Hypothalamus (tissue), 51 donors: ENCODE measurements around the gene INPP4B.
"Not testable (repeated sequence)": the region's sequence is repeated elsewhere in the genome, so short reads cannot be mapped to it uniquely, and the experiment has no call there.

Source experiments
- DNase-seq, 51 donors: peaks; one replicate each; lab custom pipeline; 2025; lab: John Stamatoyannopoulos, UW

Gene INPP4B

GRCh38 chr4:142554412-142554811 lies 291.7 kb downstream of the INPP4B start:
- no peak for DNase-seq

DNA sequence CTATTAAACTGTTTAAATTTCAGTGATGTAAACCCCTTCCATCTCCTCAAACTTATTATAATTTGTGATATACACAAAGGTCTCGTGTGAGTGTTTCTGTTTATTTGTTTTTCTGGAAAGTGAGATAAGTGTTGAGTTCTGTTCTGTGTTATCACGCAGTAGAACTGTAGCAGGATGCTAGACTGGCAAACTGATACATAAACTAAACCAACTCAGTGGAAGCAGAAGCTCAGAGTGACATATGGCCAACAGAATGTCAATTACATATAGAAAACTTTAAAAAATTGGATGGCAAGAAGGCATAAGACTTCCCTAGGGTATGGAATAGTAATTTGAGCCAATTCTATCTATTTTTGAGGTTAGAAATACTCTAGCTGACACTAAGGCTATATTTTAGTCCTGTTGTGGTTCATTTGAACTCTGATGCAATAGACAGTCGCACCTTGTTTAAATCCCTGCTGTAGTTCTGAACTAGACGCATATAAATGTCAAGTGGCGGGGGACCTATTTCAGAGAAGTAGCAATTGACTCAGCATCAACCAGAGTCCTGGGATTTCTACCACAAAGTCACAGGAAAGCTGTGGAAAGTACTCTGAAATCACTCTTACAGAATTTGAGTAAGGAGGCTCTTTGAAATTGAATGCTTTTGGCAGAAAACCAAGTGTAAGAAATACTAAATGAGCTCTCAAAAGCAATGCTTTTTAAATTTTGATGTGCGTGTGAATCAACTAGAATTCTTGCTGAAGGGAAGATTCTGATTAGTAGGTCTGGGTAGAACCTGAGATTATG lies 294.4 kb downstream of the INPP4B start:
- no peak for DNase-seq

- DNase-seq: no peak
These were observed 295.1 kb downstream of the INPP4B start for GRCh38 chr4:142550965-142551364.

- DNase-seq: no peak
These were observed 296.2 kb downstream of the INPP4B start for GRCh38 chr4:142549726-142550463.

DNA sequence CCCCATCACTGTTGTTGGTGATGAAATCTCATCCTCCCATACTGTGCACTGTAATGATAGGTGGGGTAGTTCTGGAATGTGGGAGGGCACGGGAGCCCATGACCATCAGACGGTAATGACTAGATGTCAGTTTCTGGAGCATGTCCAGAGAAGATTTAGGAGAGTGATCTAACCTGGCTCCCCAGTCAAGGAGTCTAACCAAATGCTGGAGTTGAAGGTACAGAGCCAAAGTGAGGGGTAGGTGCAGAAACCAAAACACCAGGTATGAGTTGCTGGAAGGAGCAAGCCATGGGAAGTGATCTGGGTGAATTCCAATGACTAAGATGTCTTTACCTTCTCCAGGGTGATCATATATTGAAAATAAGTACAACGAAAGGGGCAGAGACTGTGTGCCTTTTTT lies 296.9 kb downstream of the INPP4B start:
- DNase-seq: no peak

- DNase-seq: no peak
These were observed 297.6 kb downstream of the INPP4B start for GRCh38 chr4:142548491-142548890.

DNA sequence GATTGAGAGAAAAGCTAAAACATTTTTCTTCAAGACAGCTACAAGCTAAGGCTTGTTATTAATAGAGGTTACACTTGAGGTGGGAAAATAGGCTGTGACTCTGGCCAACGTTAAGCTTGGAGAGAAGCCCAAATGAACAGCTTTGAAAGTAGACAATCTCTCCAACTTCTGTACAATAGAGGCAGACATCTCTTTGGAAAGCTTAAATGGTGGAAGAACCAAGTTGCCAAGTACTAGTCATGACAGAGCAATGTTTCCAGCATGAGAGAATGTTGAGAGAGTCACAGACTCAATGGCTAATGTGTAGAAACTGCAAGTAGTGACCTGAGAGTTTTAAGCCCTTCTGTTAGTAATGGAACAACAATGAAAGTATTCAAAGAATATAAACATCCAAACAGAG lies 298.1 kb downstream of the INPP4B start:
- DNase-seq: peak in 1 of 51 donors; percentile 9

DNA sequence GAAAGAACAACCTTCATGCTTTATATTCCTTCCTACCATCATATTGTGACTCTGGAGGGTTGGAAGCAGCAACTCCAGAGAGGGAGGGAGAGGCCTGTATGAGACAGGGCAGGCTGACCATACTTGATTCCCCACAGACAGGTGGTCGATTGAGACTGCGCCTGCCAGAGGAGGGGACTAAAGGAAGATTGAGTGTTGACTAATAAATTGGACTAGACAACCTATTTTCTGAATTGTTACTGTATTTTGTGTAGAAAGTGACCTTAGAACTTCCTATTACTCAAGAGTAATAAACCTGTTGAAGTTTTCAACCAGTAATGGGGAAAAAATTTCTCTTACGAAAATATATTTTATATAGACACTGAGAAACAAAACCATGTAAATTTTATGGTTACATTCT lies 301.5 kb downstream of the INPP4B start:
- no peak for DNase-seq

GRCh38 chr4:142544039-142544438 lies 302.1 kb downstream of the INPP4B start:
- DNase-seq: no peak

DNA sequence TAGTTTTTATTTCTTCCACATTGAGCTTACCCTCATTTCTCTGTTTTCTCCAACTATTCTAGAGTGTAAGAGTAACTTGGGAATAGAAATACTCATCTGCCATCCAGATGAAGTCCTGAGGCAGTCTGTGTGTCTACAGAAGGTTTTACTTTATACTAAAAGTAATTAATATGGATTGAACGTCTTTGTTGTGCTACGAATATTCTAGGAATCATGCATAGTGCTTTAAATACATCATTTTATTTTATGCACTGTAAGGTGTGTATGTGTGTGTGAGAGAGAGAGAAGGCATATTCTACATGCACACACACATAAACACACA lies 305.7 kb downstream of the INPP4B start:
- DNase-seq: no peak

DNA sequence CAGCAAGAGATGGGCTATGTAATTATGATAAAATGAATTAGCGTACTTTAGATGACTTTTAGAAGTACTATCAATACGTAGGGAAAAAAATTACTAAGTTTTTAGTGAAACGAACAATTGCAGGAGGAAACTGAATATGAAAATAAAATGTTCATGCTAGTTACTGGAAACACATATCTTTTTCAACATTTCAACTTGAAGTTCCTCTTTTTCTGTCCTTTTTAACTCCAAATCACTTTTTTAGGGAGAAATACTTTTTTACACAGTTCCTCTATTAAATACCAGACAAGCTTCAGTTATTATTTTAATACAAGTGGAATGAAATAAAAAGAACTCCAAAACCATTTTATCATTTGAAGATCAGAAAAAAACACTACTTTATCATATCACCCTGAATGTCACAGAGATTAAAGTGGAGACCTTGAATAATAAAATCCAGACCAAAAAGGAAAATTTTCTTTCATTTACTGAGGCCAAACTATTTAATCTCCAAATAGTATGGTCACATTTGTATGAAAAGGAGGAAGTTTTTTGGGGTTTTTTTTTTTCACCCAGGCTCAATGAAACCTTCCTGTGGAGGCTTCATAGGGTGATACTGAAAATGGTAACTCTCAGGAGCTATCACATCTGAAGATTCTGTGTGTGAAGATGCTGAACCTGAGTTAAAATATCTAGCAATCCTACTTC lies 306.2 kb downstream of the INPP4B start:
- no peak for DNase-seq

- no peak for DNase-seq
These were observed 311.1 kb downstream of the INPP4B start for GRCh38 chr4:142535009-142535408.

DNA sequence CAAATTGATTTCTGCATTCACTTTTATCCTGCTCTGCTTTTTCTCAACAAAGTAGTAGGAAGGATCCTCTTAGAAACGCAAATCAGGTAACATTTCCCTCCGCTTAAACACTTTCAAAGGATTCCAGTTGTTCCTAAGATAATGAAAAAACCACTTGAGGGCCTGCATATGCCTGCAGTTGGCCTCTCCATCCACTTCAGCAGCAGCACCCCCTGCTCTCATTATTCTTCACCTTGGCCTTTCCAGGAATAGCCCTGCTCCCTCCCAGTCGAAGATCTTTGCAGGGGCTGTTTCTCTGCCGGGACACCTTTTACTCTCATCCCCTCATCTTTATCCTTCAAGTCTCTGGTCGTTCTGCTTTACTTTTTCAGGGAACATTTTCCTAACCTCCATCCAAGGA lies 314.0 kb downstream of the INPP4B start:
- no peak for DNase-seq

GRCh38 chr4:142530728-142531127 lies 315.4 kb downstream of the INPP4B start:
- no peak for DNase-seq

DNA sequence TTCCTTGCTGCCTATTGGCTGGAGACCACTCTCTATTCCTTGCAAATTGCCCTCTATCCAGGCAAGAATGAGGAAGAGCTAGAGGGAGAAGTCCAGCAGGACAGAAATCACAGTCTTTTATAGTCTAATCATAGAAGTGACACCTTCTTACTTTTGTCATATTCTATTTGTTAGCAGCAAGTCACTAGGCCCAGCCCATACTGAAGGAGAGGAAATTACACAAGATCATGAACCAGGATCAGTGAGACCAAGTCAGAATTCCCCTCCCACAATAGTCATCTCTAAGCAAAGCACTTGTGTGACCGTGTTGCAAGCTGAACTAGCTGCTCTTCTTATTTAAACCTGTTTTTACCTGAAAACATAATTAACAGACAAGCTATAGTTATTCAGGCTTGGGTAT lies 317.7 kb downstream of the INPP4B start:
- DNase-seq: no peak

DNA sequence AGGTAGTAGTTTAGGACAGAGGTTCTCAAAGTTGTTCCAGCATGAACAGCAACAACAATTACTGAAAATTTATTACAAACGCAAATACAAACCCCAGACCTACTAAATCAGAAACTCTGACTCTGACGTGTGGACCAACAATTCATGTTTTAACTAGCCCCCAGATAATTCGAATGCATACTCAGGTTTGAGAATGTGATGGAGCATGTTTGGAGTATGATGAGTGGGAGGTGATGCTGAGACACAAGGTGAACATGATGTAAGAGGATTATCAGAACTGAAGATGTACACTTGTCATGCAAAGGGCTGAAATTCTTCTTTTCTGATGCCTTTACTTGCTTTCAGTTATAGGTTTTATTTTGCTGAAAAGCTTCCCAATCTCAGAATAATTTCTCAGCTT lies 323.0 kb downstream of the INPP4B start:
- DNase-seq: no peak

DNA sequence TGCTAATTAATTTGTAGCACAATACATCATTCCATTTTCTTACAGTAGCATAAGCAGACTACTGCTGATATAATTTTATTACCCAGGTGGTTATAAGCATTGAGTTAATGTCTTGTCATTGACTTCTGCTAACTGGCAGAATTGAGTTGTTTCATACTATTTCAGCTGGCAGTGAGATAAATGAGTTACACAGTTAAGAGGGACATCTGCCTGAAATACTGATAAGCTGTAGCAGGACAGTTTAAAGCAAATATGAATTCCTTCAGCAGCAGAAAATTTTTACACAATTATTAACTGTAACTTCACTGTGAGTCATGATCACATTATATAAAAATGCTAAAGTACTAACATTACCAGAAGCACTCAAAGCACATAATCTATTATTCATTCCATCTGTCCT lies 326.8 kb downstream of the INPP4B start:
- DNase-seq: no peak

- no peak for DNase-seq
These were observed 329.2 kb downstream of the INPP4B start for GRCh38 chr4:142516686-142517526.

GRCh38 chr4:142512161-142512560 lies 333.9 kb downstream of the INPP4B start:
- DNase-seq: no peak

DNA sequence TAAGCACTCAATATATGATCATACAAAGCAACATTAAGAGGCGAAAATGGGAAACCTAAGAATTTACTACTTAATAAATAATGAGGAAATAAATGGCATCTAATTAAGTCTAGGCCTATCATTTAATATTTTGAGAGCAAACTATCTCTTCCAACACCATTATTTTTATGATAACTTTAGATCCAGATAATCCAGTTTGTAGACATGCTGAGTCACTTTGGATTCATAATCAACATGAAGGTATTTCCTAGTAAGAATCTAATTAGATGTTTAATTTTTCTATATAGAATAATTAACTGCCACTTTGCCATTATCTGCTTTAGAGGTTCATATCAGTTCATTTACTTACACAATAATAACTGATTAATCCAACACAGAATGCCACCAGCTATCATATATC lies 336.2 kb downstream of the INPP4B start:
- DNase-seq: no peak

GRCh38 chr4:142509381-142509780 lies 336.7 kb downstream of the INPP4B start:
- not testable (repeated sequence) for DNase-seq
